GM21786 (cell line): ENCODE measurements around the gene CHCHD2.
"Not testable (repeated sequence)": the region's sequence is repeated elsewhere in the genome, so short reads cannot be mapped to it uniquely, and the experiment has no call there.

ENCODE experiments used
- ATAC-seq: cut with Tn5 transposase; IDR thresholded peaks from one replicate; pipeline ENCODE4 v1.9.1; 2021; ENCODE audit not compliant: unreplicated experiment

CHCHD2 gene

DNA sequence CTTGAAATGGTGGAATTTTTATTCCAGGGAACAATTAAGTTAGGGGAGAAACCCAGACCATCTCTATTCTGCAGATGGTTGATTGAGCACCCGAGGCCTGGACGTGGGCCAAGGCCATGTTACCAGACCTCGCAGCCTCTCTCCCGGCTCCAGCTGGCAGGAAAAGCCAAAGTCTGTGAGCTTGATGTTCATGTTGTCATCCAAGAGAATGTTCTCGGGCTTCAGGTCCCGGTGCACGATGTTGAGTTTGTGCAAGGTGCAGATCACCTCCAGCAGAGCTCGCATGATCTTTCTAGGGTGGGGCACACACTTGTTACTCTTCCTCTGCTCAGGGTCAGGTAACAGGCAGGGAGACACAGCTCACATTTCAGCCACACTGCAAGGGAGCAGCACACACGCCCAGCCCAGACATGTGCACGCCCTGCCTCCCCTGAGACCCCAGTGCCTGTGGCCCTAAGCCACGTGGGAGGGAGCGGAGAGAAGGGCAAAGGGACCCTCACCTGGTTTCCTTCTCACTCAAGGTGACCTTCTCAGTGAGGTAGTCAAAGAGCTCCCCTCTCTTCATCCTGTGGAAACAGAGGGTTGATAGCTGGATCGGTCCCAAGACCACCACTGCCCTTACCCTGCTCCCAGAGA, 23.0 kb downstream of the CHCHD2 start:
- ATAC-seq = no peak

DNA sequence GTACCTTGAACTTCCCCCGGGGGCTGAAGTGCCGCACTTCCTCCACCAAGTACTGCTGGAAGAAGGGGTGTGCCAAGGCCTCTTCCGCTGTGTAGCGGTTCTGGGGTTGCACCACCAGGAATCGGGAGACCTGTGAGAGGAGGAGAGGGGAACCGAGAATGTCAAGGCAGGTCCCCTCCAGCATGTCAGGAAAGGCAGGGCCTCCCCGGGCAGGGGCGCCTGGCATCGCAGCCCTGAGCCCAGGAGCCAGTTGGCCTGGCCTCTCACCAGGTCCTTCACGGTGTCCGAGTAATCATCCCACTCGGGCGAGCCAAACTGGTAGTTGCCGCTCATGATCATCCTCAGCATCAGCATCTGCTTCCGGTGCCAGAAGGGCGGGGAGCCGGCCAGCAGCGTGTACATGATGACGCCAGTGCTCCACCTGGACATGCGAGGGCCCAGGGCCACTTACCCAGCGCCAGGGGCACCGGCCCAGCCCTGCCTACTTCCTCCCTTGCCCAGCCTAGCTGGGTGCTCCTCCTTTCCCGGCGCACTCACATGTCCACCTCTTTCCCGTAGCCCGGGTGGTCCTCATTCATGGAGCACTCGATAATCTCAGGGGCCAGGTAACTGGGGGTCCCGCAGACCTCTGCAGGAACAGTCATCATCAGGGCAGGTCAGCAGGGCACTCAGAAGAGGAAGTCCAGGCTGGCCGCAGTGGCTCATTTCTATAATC, 24.5 kb downstream of the CHCHD2 start:
- ATAC-seq = no peak

DNA sequence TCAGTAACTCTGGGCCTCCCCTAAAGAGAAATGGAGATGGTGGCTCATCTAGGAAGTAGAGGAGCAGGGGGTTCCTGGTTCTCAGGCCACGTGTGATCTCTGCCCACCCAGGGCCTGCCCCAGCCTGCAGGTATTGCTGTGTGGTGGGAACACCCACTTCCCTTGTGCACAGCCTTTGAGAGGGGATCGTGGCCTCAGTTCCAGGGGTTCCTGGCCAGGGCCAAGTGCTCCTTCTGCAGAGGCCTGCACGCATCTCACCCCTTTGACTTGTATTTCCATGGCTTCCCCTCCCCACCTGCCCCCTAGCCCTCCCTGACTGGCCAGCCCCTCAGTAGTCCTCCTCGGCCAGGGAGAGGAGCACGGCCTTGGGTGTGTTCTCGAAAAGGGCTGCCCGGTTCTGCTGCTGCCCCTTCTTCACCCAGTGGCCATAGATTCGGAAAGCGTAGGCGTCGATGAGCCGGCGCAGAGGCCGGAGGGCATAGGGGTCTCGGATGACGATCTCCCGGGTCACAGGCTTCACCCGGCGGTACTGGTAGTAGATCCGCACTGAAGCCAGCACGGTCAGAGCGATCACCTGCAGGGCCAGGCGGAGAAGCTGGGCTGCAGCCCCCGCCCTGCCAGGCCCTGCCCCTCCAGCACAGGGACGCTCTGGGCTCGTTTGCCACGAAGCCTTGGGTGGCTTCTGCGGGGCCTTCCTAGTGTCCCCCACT, 25.4 kb downstream of the CHCHD2 start:
- not testable (repeated sequence) for ATAC-seq

DNA sequence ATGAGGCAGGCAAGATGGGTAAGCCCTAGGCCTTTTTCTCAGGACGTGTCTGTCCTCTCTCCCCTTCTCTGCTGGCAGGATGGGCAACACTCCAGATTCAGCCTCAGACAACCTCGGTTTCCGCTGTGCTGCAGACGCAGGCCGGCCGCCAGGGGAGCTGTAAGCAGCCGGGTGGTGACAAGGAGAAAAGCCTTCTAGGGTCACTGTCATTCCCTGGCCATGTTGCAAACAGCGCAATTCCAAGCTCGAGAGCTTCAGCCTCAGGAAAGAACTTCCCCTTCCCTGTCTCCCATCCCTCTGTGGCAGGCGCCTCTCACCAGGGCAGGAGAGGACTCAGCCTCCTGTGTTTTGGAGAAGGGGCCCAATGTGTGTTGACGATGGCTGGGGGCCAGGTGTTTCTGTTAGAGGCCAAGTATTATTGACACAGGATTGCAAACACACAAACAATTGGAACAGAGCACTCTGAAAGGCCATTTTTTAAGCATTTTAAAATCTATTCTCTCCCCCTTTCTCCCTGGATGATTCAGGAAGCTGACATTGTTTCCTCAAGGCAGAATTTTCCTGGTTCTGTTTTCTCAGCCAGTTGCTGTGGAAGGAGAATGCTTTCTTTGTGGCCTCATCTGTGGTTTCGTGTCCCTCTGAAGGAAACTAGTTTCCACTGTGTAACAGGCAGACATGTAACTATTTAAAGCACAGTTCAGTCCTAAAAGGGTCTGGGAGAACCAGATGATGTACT, 26.7 kb downstream of the CHCHD2 start:
- ATAC-seq = no peak

DNA sequence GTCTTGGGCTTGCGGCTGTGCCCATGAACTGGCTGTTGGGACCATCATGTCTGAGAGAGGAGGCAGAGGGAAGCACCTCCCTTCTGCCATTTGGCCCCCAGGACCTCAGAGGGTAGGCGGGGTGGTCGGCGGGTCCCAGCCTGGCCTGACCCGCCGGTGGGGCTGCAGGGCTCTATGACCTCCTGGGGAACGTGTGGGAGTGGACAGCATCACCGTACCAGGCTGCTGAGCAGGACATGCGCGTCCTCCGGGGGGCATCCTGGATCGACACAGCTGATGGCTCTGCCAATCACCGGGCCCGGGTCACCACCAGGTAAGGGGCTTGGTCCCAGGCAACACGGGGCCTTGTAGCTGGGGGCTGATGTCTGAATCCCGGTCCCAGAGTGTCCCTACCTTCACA, 28.1 kb downstream of the CHCHD2 start:
- ATAC-seq = no peak

DNA sequence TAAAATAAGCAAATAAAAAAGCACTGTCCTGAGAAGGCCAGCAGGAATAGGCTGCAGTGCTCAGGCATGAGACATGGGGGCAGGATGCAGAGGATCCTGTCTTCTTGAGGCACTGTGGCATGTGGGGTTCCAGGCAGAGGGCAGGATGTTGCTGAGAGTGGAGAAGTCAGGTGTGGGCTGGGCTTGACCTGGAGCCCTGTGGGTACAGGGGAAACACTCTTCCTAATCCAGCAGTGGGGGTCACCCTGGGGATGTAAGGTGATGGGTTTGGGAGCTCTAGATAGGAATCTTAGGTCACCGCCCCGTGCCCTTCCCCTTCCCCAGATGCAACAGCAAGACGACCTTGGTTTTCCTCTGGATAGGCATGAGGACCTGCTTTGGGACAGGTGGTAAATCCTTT, 28.6 kb downstream of the CHCHD2 start:
- no peak for ATAC-seq

DNA sequence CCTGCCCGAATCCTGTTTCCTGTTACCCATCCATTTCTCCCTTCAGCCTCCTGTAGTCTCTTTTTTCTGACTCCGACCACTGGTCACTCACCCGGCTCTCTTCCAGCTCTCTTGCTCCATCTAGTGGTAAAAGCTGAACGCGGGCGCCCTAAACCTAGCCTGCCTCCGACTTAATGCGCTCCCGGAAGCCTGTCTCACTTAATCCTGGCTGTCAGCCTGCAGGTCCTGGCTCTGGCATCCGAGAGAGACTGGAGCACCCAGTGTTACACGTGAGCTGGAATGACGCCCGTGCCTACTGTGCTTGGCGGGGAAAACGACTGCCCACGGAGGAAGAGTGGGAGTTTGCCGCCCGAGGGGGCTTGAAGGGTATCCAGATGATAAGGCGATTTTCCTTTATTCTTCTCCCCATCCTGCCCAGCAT, 31.9 kb downstream of the CHCHD2 start:
- peak; percentile 91 for ATAC-seq

DNA sequence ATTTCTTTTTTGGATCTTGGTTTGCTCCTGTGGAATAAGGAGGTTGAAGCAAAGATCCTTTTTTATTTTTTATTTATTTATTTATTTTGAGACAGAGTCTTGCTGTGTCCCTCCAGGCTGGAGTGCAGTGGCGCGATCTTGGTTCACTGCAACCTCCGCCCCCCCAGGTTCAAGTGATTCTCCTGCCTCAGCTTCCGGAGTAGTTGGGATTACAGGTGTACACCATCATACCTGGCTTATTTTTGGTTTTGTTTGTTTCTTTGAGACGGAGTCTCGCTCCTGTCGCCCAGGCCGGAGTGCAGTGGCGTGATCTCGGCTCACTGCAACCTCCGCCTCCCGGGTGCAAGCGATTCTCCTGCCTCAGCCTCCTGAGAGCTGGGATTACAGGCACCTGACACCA, 39.9 kb downstream of the CHCHD2 start:
- not testable (repeated sequence) for ATAC-seq

DNA sequence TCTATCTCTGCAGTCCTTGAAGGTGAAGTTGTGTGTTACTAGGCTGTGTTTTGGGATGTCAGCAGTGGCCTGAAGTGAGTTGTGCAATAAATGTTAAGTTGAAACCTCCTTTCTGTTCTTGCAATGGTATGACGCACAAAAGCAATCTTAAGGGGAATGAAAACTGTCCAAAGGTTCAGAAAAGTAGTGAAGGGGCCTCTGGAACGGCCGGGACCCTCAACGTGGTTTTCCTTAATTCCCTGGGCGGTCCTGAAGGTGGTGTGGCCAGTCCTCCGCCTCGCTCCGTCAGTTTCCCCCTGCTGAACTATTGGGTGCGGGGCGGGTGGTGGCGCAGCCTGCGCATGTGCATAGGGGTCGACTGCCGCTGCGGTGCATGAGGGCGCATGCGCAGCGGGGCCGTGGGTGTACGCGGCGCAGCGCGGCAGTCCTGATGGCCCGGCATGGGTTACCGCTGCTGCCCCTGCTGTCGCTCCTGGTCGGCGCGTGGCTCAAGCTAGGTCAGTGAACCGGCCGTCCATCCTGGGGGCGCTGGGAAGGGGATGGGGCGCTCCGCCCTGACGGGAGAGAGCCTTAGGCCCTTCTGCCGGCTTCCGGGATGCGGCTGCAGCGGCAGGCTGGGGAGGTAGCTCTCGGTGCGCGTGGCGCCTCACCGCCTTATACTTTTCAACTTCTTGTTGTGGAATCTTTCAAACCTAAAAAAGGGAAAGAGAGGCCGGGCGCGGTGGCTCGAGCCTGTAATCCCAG, 42.2 kb downstream of the CHCHD2 start, which contains the start of gene SUMF2:
TSS of gene SUMF2 (plus strand) at position 405 of the 744 bp plus-strand sequence. CDS start at position 431, 26 bp downstream.
- peak; percentile 84 for ATAC-seq

DNA sequence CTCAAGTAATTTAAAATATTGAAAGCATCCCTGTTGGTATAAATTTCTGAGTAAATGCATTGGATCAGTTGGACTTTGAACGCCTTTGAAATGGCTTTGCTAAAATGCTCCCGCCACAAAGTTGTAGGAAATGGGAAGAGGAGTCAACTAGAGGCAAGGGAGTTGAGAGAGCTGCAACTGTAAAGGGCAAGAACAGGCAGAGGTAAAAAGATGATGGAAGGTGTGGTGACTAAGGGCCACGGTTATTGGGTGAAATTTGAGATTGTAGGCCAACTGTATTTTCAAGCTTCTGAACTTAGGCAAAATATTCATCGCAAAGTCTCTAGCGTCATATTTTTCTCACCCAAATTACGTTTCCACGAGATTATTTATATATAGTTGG, 42.8 kb downstream of the CHCHD2 start:
- no peak for ATAC-seq

DNA sequence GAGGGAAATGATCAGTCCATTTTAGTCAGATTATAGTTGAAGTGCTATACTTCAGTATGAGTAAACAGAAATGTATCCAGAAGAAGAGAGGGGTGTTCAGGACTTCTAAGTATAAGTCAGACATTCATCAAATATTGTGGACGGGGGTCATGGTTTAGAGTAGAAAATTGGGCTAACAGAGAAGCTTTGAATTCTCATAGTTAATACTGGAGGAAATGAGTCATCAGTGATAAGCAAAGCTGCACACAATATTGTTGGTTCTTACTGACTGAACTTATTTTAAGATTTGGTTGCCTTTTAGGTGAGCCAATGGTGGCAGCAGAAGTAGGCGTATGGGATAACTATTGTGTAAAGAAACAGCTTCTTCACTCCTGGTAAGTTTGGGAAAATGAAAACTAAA, 43.9 kb downstream of the CHCHD2 start:
- ATAC-seq = no peak

DNA sequence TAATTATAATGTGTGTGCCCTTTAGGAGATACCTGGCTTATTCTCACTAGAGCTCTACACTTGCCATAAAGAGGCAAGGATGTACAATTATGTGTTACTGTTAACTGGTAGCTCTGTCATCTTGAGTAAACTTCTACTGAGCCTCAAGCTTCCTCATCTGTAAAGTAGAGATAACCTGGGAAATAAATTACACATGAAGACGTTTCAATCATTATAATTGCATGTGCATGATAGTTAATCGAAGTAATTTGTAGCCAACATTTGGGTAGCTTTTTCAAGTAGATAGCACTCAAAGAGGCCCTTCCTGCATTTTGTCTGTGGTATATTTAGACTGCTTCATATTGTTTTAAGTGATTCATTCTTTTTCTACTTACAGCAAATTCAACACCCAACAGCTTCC, 52.3 kb downstream of the CHCHD2 start:
- ATAC-seq = no peak

DNA sequence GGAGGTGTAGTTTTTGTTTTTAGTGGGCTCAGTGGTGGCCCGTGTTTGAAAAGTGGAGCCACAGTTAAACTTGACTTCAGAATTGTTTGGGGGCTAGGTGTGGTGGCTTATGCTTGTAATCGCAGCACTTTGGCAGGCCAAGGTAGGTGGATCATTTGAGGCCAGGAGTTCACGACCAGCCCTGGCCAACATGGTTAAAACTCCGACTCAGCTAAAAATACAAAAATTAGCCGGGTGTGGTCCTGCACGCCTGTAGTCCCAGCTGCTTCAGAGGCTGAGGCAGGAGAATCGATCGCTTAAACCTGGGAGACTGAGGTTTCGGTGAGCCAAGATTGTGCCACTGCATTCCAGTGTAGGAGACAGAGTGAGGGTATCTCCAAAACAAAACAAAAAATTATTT, 52.9 kb downstream of the CHCHD2 start:
- ATAC-seq = no peak
